Stimulated activated CD4-positive, alpha-beta T cell treated with anti-CD3 and anti-CD28 coated beads, Interleukin-2, amount 100 ng/mL, for 24 hours (primary cell): Measurements from ENCODE around the gene ZBTB38.

ENCODE experiments used
- DNase-seq, 2 donors: peaks; one replicate each; pipeline ENCODE4 v3.0.0-alpha.2; 2020

The ZBTB38 gene

GRCh38 chr3:141388823-141389621 lies 20.7 kb downstream of the ZBTB38 start:
- no peak for DNase-seq

- DNase-seq, result no peak
Observed at GRCh38 chr3:141389703-141390102, 21.4 kb downstream of the ZBTB38 start.

- DNase-seq, result no peak
Observed at GRCh38 chr3:141390747-141391146, 22.4 kb downstream of the ZBTB38 start.

- no peak for DNase-seq
Observed at GRCh38 chr3:141391298-141391990, 23.1 kb downstream of the ZBTB38 start.

DNA sequence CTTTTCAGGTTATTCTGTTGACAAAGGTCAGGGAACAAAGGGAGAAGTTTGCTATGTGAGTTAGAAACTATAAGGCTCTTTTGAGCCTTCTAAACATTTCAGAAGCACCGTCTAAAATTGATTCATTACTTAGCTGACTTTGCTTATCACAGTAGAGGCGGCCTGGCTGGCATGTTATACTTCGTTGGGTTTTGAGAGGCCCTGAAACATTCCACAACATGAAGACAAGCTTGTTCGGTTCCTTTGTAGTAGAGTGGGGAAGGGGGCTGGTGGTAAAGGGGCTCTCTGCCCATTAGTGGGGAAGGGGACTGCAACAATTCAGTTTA lies 23.6 kb downstream of the ZBTB38 start:
- no peak for DNase-seq

- no peak for DNase-seq
Observed at GRCh38 chr3:141392416-141392815, 24.1 kb downstream of the ZBTB38 start.

DNA sequence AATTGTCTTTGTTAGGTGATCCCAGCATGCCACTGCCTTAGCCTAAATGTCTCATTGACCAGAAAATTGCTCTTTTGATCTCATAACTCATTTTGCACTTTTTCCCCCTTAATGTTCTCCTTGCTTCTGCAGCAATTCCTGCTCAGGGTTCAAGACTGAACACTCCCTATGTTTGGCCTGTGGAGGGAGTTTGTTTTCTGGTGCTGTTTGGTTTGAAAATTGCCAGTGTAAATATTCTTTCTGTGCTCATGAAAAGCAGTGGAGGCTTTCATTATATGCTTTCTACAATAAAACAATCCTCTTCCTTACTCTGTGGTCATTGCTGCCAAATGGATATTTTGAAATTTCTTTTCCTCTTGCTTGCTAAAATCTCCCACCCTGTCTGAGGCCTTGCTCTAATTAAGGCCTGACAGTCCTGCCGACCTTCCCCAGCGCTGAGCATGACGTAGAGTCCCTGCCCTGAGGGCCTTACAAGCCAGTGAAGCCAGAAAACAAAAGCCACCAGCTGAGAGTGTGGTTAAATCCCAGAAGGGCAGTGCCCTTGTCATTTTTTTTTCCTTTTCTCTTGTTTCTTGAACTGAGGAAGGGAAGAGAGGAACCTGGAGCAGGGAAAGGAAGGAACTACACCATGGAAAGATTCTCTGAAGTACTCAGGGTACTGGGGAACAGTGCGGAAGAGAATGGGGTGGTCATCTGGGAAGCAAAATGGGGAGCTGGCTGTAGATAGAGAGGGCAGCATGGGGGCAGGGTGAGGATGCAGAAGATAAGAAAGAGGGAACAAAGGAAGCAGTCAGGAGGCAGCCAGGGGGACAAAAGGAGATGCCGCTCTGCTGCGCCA lies 24.8 kb downstream of the ZBTB38 start:
- DNase-seq, result no peak

- DNase-seq, result no peak
Observed at GRCh38 chr3:141393735-141394076, 25.4 kb downstream of the ZBTB38 start.

DNA sequence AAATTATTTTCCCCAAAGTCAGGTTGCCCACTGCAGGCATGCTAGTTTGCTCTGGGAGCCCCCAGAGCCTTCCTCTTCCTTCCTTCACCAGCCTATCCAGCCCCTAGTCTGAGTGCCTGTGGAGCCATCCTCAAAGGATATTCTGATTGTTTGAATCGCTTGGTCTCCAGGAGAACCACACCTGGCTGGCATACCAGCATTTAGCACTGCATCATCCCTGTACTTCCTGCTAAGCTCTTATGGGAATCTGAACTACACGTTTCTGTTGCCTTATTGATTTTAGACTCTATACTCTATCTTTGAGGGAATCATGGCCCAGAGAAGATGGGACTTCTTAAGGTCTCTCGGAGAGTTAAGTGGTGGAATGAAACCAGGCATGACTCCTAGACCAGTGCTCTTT lies 26.3 kb downstream of the ZBTB38 start:
- no peak for DNase-seq

GRCh38 chr3:141395005-141395589 lies 26.8 kb downstream of the ZBTB38 start:
- DNase-seq, result no peak

DNA sequence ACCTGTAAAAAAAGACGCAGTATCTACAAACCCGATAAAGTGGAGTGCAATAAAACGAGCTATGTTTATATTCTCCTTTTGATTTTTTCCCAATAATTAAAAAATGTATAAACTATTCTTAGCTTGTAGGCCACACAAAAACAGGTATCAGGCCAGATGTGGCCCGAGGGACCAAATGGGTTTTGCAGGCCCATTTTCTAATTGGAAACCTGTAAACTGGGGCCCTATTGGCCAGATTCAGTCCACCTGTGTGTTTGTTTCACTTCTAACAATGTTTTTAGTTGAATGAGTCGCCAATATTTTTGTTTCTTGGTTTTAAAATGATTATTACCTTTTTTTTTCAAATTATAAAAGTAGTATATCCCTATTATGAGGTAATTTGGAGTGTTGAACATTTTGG lies 29.7 kb downstream of the ZBTB38 start:
- DNase-seq, result no peak

DNA sequence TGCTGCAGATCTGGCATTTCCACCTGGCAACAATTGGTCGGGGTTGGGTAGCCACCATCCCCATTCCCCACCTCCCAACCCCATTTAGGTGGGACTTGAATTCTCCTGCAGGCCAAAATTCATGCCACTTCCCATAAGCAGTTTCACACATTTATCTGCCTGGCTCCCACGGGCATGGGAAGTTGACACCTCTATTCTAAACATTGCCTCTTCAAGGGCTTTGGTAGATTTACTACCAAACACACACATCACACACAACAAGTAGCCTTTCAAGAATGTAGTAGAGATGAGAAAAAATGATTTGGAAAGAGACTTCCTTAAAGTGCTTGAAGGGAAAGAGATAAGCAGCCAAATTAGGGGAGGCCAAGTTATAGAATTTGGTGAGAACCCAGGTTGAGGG lies 30.9 kb downstream of the ZBTB38 start:
- no peak for DNase-seq

DNA sequence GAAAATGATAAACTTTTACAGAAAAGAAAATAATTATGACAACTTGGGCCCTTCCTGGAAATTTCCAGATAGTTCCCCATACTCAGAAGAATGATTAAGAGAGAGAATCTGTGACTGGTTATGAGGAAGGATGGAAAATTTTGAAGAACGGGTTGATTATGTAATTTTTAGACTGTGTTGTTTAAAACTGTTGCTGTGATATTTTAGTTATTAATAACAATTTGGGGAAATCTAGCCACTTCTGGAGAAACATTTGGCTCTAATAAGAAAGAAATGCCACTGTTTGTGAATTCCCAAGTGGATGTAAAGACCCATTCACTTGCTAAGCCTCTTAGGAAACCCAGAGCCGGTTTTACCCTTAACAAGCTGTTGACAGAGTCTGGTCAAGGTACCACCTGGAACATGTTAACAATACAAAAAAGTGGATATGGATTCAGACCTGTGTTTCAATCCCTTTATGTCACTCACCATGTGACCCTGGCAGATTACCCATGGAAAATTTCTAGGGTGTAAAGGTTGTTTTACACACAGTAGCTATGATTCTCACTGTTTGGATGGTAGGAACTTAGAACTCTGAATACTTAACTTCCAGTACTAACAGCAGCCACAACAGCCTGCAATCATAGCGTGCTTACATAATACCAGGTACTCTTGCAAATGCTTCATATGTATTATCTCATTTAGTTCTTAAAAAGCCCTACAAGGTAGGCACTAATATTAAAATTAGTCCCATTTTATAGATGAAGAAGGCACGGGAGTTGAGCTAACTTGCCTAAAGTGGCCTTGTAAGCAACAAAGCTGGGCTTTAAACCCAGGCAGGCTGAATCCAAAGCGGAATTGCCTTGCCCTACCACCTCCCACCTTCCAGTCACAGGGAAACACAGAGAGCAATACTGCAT lies 32.0 kb downstream of the ZBTB38 start:
- no peak for DNase-seq

GRCh38 chr3:141401095-141401494 lies 32.8 kb downstream of the ZBTB38 start:
- DNase-seq, result no peak

- DNase-seq, result peak; percentile 44 to 55
Observed at GRCh38 chr3:141401573-141402475, 33.5 kb downstream of the ZBTB38 start.

GRCh38 chr3:141402476-141403171 lies 34.3 kb downstream of the ZBTB38 start:
- DNase-seq, result peak; percentile 53 to 57

DNA sequence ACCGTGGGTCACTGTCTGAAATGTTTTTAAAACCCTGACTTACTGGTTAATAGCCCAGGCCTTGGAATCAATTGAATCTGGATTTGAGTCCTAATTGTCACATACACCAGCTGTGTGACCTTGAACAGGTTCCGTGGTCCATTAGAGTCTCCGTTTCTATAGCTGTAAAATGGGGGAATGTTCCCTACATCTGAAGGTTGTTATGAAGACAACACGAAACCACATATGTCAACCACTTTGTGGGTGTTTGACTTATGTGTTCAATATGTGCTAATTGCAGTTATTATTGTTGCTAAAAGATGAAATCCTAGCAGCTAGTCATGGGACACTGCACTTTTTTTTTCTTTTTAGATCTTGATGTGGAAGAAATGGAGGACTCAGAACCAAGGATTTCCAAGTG lies 35.3 kb downstream of the ZBTB38 start:
- DNase-seq, result no peak

- no peak for DNase-seq
Observed at GRCh38 chr3:141405025-141405424, 36.7 kb downstream of the ZBTB38 start.

GRCh38 chr3:141405591-141405990 lies 37.3 kb downstream of the ZBTB38 start:
- no peak for DNase-seq

- DNase-seq, result no peak
Observed at GRCh38 chr3:141406265-141406664, 38.0 kb downstream of the ZBTB38 start.

DNA sequence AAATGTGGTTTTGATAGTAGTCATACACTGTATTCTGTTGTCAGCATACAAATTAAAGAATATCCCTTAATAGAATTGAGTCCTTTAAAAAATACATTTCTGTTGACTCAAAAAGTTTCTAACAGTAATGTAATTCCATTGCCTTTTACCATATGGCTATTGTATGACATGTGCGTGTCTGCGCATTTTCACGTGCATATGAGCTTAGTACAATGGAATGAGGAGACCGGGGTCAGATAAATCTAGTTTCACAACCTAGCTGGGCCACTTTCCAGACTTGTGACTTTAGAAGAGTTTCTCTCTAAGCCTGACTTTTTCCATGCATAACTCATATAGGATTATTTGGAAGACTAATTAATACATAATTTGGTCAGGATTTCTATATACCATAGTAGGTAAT lies 38.7 kb downstream of the ZBTB38 start:
- DNase-seq, result no peak
